HEK293 (cell line): ENCODE measurements around the gene LIG3.

Experiments used
- HIC1 ChIP-seq: fragments of 450-650 bp; formaldehyde crosslinking; IDR thresholded peaks from 2 replicates; pipeline ENCODE4 v1.5.1; 2016; ENCODE audit warnings: missing biosample characterization, missing genetic modification characterization
- KLF8 ChIP-seq: fragments of 450-650 bp; formaldehyde crosslinking; IDR thresholded peaks from 2 replicates; pipeline ENCODE4 v1.5.1; 2016; ENCODE audit warnings: missing biosample characterization, missing genetic modification characterization
- OVOL3 ChIP-seq: fragments of 450-650 bp; formaldehyde crosslinking; IDR thresholded peaks from 2 replicates; pipeline ENCODE4 v1.5.1; 2016; ENCODE audit warnings: missing biosample characterization, missing genetic modification characterization
- PRDM4 ChIP-seq: fragments of 450-650 bp; formaldehyde crosslinking; IDR thresholded peaks from 2 replicates; pipeline ENCODE4 v1.5.1; 2017; ENCODE audit warnings: missing biosample characterization, missing genetic modification characterization
- SP3 ChIP-seq: fragments of 450-650 bp; formaldehyde crosslinking; IDR thresholded peaks from 2 replicates; pipeline ENCODE4 v1.5.1; 2016; ENCODE audit warnings: missing biosample characterization, missing genetic modification characterization
- ZBTB17 ChIP-seq: fragments of 450-650 bp; formaldehyde crosslinking; IDR thresholded peaks from 2 replicates; pipeline ENCODE4 v1.5.1; 2016; ENCODE audit warnings: missing biosample characterization, missing genetic modification characterization
- ZBTB7A ChIP-seq: fragments of 450-650 bp; formaldehyde crosslinking; IDR thresholded peaks from 2 replicates; pipeline ENCODE4 v1.5.1; 2016; ENCODE audit warnings: low read depth, missing biosample characterization, missing genetic modification characterization
- ZFP37 ChIP-seq: fragments of 450-650 bp; formaldehyde crosslinking; IDR thresholded peaks from 2 replicates; pipeline ENCODE4 v1.5.1; 2016; ENCODE audit warnings: missing biosample characterization, missing genetic modification characterization
- ZFP69B ChIP-seq: fragments of 450-650 bp; formaldehyde crosslinking; IDR thresholded peaks from 2 replicates; pipeline ENCODE4 v1.5.1; 2016; ENCODE audit warnings: missing biosample characterization, missing genetic modification characterization
- ZNF132 ChIP-seq: fragments of 450-650 bp; formaldehyde crosslinking; IDR thresholded peaks from 2 replicates; pipeline ENCODE4 v1.5.1; 2017; ENCODE audit warnings: missing biosample characterization, missing genetic modification characterization, borderline replicate concordance
- ZNF211 ChIP-seq: fragments of 450-650 bp; formaldehyde crosslinking; IDR thresholded peaks from 2 replicates; pipeline ENCODE4 v1.5.1; 2016; ENCODE audit warnings: low read depth, missing biosample characterization, missing genetic modification characterization
- ZNF24 ChIP-seq: fragments of 450-650 bp; formaldehyde crosslinking; IDR thresholded peaks from 2 replicates; pipeline ENCODE4 v1.5.1; 2016; ENCODE audit warnings: missing biosample characterization, missing genetic modification characterization
- ZNF248 ChIP-seq: fragments of 450-650 bp; formaldehyde crosslinking; IDR thresholded peaks from 2 replicates; pipeline ENCODE4 v1.5.1; 2017; ENCODE audit warnings: missing biosample characterization, missing genetic modification characterization
- ZNF280D ChIP-seq: fragments of 450-650 bp; formaldehyde crosslinking; IDR thresholded peaks from 2 replicates; pipeline ENCODE4 v1.5.1; 2016; ENCODE audit warnings: missing biosample characterization, missing genetic modification characterization
- ZNF518A ChIP-seq: fragments of 450-650 bp; formaldehyde crosslinking; conservative IDR thresholded peaks from 2 replicates; pipeline ENCODE4 v1.5.1; 2016; ENCODE audit warnings: low read depth, missing biosample characterization, missing genetic modification characterization
- ZNF555 ChIP-seq: fragments of 450-650 bp; formaldehyde crosslinking; conservative IDR thresholded peaks from 2 replicates; pipeline ENCODE4 v1.5.1; 2017; ENCODE audit warnings: missing biosample characterization, mild to moderate bottlenecking, missing genetic modification characterization, inconsistent platforms
- ZNF629 ChIP-seq: fragments of 450-650 bp; formaldehyde crosslinking; IDR thresholded peaks from 2 replicates; pipeline ENCODE4 v1.5.1; 2017; ENCODE audit warnings: missing biosample characterization, missing genetic modification characterization
- ZNF639 ChIP-seq: fragments of 450-650 bp; formaldehyde crosslinking; IDR thresholded peaks from 2 replicates; pipeline ENCODE4 v1.5.1; 2016; ENCODE audit warnings: missing biosample characterization, missing genetic modification characterization
- ZNF654 ChIP-seq: fragments of 450-650 bp; formaldehyde crosslinking; IDR thresholded peaks from 2 replicates; pipeline ENCODE4 v1.5.1; 2016; ENCODE audit warnings: low read depth, missing biosample characterization, missing genetic modification characterization
- ZSCAN18 ChIP-seq: fragments of 450-650 bp; formaldehyde crosslinking; IDR thresholded peaks from 2 replicates; pipeline ENCODE4 v1.5.1; 2016; ENCODE audit warnings: missing biosample characterization, missing genetic modification characterization
- ZSCAN5A ChIP-seq: fragments of 450-650 bp; formaldehyde crosslinking; IDR thresholded peaks from 2 replicates; pipeline ENCODE4 v1.5.1; 2016; ENCODE audit warnings: missing biosample characterization, missing genetic modification characterization

Gene LIG3

GRCh38 chr17:34961093-34961911, 19.0 kb upstream of the LIG3 start, which contains the start of the genes CCT6B and ZNF830 (continued):
- TF ChIP-seq KLF8 (tag by site-specific recombination) (peak; percentile 54; the same call in 1 of the 2 replicates), SP3 (tag by site-specific recombination) (peak; percentile 27; the same call in 1 of the 2 replicates), ZNF654 (tag by site-specific recombination) (no peak), ZNF211 (tag by site-specific recombination) (no peak), HIC1 (tag by site-specific recombination) (no peak), ZNF518A (peak; percentile 86), ZNF280D (tag by site-specific recombination) (no peak), OVOL3 (tag by site-specific recombination) (no peak), ZNF132 (no peak), ZSCAN5A (tag by site-specific recombination) (no peak), ZNF24 (tag by site-specific recombination) (peak; percentile 42; the same call in 1 of the 2 replicates), ZBTB7A (tag by site-specific recombination) (no peak), ZFP69B (tag by site-specific recombination) (no peak; the same call in 1 of the 2 replicates), ZNF555 (tag by site-specific recombination) (no peak), ZSCAN18 (tag by site-specific recombination) (0 out of 2 replicates have a peak, but pooled peaks have one; percentile 48), PRDM4 (tag by site-specific recombination) (no peak), ZFP37 (0 out of 2 replicates have a peak, but pooled peaks have one; percentile 41), ZNF629 (tag by site-specific recombination) (peak; percentile 87), ZNF639 (tag by site-specific recombination) (peak; percentile 58; the same call in 1 of the 2 replicates), ZNF248 (tag by site-specific recombination) (no peak), ZBTB17 (tag by site-specific recombination) (peak; percentile 89)
